Kidney (tissue), 14 donors: ENCODE measurements around the gene CAP2. TPM values are rescaled to one million over a fixed set of nuclear protein-coding genes. Genes with fewer than 3 reads are reported as not detected.
A peak's percentile ranks its signal among the peaks of the same experiment; 100 is the strongest.
"Not testable (repeated sequence)": the region's sequence is repeated elsewhere in the genome, so short reads cannot be mapped to it uniquely, and the experiment has no call there.

ENCODE experiments used
- DNase-seq, 5 donors: peaks; one replicate each; pipeline ENCODE4 v3.0.0-alpha.2; 2013 to 2020
- FAIRE-seq: peaks from 2 replicates; lab custom pipeline; 2012; peaks lifted over from hg19 to GRCh38; lab: Jason Lieb, UNC
- H3K27ac ChIP-seq, 2 donors: one replicate each; pipeline ENCODE4 v1.7.0; 2013; ENCODE audit warnings: low read depth in 2 of 2, low read length in 2 of 2, inconsistent platforms in 1 of 2
- H3K27me3 ChIP-seq: one replicate; pipeline ENCODE4 v1.7.1; 2013; ENCODE audit warnings: low read length, inconsistent platforms; ENCODE audit not compliant: control insufficient read depth, insufficient read depth
- H3K36me3 ChIP-seq, 3 donors: one replicate each; pipeline versions ENCODE4 v1.7.0 to v1.7.1; 2013; ENCODE audit warnings: low read length in 3 of 3, control low read depth in 1 of 3, inconsistent platforms in 1 of 3; ENCODE audit not compliant: insufficient read depth in 3 of 3, control insufficient read depth in 2 of 3
- H3K4me1 ChIP-seq, 3 donors: one replicate each; pipeline versions ENCODE4 v1.7.0 to v1.7.1; 2013; ENCODE audit warnings: low read length in 3 of 3, inconsistent platforms in 1 of 3, low read depth in 1 of 3; ENCODE audit not compliant: control insufficient read depth in 2 of 3, insufficient read depth in 2 of 3
- H3K4me3 ChIP-seq, 3 donors: one replicate each; pipeline versions ENCODE4 v1.7.0 to v1.8.1; 2013; ENCODE audit warnings: low read length in 3 of 3, control low read depth in 1 of 3, inconsistent platforms in 1 of 3
- H3K9ac ChIP-seq, 3 donors: one replicate each; pipeline versions ENCODE4 v1.7.0 to v1.7.1; 2013; ENCODE audit warnings: low read length in 3 of 3, control low read depth in 1 of 3, inconsistent platforms in 1 of 3
- H3K9me3 ChIP-seq, 3 donors: one replicate each; pipeline versions ENCODE4 v1.7.0 to v1.7.1; 2013; ENCODE audit warnings: low read length in 3 of 3, control low read depth in 1 of 3, inconsistent platforms in 1 of 3; ENCODE audit not compliant: control insufficient read depth in 2 of 3, insufficient read depth in 1 of 3
- intact Hi-C: fragments of 100-400 bp; cut with DNase I; formaldehyde crosslinking; loops from one replicate; pipeline ENCODE4 v1.11.1; 2022
- polyA plus RNA-seq: library from polyadenylated mRNA; stranded (reverse); fragments of 350-450 nt; fragmentation: Illumina TruSeq; extraction: RNeasy Lipid Tissue Mini Kit (QIAGEN cat#74804); gene quantifications from one replicate; pipeline ENCODE4 v1.2.3, GENCODE V29; 2014; ENCODE audit warnings: low read depth, low replicate concordance; ENCODE audit not compliant: insufficient read depth
- total RNA-seq: library from RNA; stranded (reverse); fragmentation: NEBNext Ultra II Directional; extraction: Animal tissue kit (Norgen Biotek cat#: 25700); gene quantifications from one replicate; pipeline ENCODE4 v1.2.1, GENCODE V29; 2021
- TF ChIP-seq, protein P1 (sequence below): IDR thresholded peaks from 3 replicates; pipeline ENCODE4 v1.5.1; 2012; ENCODE audit warnings: mild to moderate bottlenecking, moderate library complexity, borderline replicate concordance; ENCODE audit not compliant: insufficient read depth; ENCODE audit errors: extremely low read depth
- donor health status: control.
- donor health status: control.
- donor health status: control.
- donor health status: control.
- donor health status: control.
- donor health status: DM: yes; HTN: yes; CAD: no.
- donor health status: Normal renal cell carcinoma (clear cell type).

CAP2 gene
- total and polyA plus RNA-seq, 2 donors from 2014 or later, result 9.8 to 15.7 TPM

DNA sequence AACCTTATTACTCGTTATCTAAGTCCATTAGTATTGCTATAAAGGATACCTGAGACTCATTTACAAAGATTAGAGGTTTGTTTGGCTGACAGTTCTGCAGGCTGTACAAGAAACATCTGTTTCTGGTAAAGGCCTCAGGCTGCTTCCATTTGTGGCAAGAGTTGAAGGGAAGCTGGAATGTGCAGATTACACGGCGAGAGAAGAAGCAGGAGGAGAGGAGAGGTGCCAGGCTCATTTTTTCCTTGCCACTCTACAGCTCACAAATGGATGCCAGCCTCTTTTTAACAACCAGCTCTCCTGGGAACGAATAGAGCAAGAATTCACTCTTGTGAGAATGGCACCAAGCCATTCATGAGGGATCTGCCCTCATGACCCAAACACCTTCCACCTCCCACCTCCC lies 14.7 kb downstream of the CAP2 start:
- Histone ChIP-seq H3K4me3 (no peak overlapping the region), H3K9me3 (no peaks in the 10 kb centered on the region), H3K36me3 (no peaks in the 10 kb centered on the region), H3K27ac (no peak overlapping the region), H3K27me3 (no peaks in the 10 kb centered on the region), H3K4me1 (no peaks in the 10 kb centered on the region), H3K9ac (no peak overlapping the region)
- FAIRE-seq, result no peak
- no peak for DNase-seq
- intact Hi-C loops, result no loop called here
- TF ChIP-seq, protein P1, sequence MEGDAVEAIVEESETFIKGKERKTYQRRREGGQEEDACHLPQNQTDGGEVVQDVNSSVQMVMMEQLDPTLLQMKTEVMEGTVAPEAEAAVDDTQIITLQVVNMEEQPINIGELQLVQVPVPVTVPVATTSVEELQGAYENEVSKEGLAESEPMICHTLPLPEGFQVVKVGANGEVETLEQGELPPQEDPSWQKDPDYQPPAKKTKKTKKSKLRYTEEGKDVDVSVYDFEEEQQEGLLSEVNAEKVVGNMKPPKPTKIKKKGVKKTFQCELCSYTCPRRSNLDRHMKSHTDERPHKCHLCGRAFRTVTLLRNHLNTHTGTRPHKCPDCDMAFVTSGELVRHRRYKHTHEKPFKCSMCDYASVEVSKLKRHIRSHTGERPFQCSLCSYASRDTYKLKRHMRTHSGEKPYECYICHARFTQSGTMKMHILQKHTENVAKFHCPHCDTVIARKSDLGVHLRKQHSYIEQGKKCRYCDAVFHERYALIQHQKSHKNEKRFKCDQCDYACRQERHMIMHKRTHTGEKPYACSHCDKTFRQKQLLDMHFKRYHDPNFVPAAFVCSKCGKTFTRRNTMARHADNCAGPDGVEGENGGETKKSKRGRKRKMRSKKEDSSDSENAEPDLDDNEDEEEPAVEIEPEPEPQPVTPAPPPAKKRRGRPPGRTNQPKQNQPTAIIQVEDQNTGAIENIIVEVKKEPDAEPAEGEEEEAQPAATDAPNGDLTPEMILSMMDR, result no peak

DNA sequence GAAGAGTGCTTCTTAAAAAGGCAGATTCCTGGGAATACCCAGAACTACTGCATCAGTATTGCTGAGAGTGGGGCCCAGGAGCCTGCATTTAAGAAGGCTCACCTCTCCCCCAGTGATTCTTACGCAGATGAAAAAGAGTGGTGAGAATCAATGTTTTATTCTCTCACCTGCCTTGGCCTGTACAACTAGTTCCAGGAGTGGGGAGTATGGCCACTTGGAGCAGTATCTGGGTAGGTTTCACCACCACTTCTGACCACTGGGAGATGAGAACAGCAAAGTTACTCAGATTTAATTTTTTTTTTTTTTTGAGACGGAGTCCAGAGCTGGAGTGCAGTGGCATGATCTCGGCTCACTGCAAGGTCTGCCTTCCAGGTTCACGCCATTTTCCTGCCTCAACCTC lies 16.9 kb downstream of the CAP2 start:
- H3K27me3 ChIP-seq, result no peaks in the 10 kb centered on the region
- no peak overlapping the region for H3K4me3 ChIP-seq
- TF ChIP-seq, protein P1, result no peak
- H3K9me3 ChIP-seq, result no peaks in the 10 kb centered on the region
- no peak for FAIRE-seq
- no peaks in the 10 kb centered on the region for H3K4me1 ChIP-seq
- intact Hi-C loops, result no loop called here
- no peak overlapping the region for H3K9ac ChIP-seq
- H3K27ac ChIP-seq, result no peak overlapping the region
- DNase-seq, result no peak
- H3K36me3 ChIP-seq, result no peaks in the 10 kb centered on the region

DNA sequence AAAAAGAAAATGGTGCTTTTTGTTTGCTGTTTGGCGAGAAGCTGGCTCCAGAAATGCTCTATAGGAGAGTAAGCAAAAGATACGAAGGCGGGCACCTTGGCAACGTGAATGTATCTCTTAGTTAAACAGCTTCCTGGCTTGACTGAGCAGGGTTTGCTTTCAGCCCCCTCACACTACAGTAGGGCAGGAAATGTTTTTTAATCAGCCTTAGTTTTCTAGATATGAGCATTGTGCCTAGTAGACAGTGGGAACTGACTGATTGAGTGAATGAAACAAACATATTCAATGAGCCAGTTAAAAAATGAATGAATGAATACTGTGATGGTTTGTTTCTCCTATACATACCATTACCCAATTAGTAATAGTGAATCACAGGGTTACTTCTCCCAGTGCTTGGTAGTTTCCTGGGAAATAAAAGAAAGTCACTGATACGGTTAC lies 19.9 kb downstream of the CAP2 start:
- Histone ChIP-seq H3K9ac (no peak overlapping the region), H3K4me3 (no peak overlapping the region), H3K27ac (no peak overlapping the region), H3K27me3 (no peaks in the 10 kb centered on the region), H3K4me1 (no peaks in the 10 kb centered on the region), H3K36me3 (no peaks in the 10 kb centered on the region), H3K9me3 (no peaks in the 10 kb centered on the region)
- intact Hi-C loops, result no loop called here
- TF ChIP-seq, protein P1, result no peak
- FAIRE-seq (no peak), DNase-seq (peak in 3 of 5 donors; percentile 10 to 18 (median 14))

DNA sequence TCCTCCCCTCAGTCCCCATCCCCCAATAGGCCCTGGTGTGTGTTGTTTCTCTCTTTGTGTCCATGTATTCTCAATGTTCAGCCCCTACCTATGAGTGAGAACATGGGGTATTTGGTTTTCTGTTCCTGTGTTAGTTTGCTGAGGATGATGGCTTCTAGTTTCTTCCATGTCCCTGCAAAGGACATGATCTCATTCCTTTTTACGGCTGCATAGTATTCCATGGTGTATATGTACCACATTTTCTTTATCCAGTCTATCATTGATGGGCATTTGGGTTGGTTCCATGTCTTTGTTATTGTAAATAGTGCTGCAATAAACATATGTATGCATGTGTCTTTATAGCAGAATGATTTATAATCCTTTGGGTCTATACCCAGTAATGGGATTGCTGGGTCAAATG lies 21.0 kb downstream of the CAP2 start:
- DNase-seq, H3K27me3 ChIP-seq, H3K36me3 ChIP-seq, H3K9ac ChIP-seq, H3K4me3 ChIP-seq, H3K4me1 ChIP-seq, FAIRE-seq, intact Hi-C loops, H3K9me3 ChIP-seq, H3K27ac ChIP-seq: not testable (repeated sequence)
